Measurements from ENCODE around the gene UGT3A1.
"Not testable (repeated sequence)": the region's sequence is repeated elsewhere in the genome, so short reads cannot be mapped to it uniquely, and the experiment has no call there.

Gene UGT3A1, protein sequence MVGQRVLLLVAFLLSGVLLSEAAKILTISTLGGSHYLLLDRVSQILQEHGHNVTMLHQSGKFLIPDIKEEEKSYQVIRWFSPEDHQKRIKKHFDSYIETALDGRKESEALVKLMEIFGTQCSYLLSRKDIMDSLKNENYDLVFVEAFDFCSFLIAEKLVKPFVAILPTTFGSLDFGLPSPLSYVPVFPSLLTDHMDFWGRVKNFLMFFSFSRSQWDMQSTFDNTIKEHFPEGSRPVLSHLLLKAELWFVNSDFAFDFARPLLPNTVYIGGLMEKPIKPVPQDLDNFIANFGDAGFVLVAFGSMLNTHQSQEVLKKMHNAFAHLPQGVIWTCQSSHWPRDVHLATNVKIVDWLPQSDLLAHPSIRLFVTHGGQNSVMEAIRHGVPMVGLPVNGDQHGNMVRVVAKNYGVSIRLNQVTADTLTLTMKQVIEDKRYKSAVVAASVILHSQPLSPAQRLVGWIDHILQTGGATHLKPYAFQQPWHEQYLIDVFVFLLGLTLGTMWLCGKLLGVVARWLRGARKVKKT

DNA sequence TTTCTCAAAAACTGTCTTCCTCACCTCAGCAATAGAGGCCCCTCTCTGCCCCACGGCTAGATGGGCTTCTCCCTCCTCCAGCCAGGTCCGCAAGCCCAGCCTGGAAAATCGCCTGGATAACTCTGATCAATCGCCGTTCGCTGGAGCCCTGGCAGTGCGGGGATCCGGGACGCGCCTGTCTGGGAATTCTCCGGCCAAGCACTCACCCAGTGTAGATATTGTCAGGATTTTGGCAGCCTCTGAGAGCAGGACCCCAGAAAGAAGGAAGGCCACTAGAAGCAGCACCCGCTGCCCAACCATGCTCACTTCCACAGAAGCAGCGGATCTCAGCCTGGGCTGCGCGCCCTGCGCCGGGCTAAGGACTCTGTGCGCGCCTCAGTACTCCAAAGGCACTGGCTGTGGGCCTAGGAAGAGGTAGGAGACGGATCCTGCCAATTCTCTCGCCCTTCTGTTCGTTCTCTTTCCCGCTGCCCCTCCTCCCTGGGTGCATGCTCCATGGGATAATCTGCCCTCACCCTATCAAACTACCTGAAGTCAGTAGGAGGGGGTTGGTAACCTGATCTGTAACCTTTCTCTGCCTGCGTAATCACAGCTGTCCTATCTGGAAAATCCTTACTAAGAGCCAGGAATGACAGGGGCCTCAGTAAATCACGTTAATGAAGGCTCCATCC is at the start of gene UGT3A1:
Gene UGT3A1 (minus strand): TSS at position 450 of the 671 bp plus-strand sequence. CDS start 150 bp downstream, at position 300.
- no peak for DNase-seq

DNA sequence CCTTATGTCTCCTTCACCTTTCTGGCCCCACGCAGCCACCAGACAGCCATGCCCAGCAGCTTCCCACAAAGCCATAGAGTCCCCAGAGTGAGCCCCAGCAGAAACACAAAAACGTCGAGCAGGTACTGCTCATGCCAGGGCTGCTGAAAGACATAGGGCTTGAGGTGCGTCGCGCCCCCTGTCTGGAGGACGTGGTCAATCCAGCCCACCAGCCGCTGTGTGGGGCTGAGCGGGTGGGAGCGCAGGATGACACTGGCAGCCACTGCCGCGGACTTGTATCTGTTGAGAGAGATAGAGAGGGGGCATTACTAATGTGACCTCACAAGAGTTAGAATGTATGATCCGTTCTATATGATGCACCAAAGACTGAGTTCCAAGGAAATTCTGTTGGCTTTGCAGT is 44.5 kb upstream of the UGT3A1 start:
- DNase-seq = no peak

DNA sequence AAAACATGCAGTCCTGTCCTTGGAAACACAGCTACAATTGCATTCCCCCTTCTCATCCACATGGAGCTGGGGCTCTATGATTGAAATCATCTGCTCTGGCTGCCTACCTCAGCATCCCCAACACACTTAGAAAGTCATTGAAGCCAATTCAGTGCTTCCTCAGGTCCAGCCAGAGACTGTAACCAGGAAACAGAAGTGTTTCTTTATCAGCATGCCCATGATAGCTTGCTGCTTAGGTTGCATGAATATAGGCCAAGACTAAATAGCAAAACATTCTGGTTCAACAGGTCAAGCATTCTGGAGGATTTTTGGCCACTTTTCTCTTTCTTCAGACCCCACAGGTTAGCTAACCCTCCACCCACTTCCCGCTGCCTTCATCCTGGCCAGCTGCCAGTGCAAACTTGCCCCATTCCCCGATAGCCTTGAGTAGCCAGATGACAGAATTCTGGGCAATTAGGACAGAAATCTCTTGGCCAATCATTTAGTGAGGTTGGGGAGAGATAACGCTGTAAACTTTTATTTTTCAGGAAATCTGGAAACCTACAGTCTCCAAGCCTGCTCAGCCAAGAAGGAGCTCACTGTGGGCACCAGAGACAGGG is 43.4 kb upstream of the UGT3A1 start:
- not testable (repeated sequence) for DNase-seq

DNA sequence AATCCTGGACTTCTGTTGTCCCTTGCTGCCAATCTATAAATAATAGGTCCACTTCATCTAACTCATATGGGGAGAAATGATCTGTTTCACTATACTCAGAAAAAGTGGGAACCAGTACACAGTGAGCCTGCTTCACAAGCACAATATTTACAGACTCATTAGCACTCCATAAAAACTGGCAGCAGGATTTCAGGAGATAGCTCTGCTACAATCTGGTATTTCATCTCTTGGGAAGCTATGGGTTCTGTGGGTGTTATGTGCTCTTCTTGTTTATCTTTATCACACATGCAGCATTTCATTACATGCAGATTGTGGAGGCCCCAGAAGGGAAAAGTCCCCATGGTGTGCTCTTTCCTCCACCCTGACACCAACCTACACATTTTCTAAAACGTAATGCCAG is 42.3 kb upstream of the UGT3A1 start:
- no peak for DNase-seq

DNA sequence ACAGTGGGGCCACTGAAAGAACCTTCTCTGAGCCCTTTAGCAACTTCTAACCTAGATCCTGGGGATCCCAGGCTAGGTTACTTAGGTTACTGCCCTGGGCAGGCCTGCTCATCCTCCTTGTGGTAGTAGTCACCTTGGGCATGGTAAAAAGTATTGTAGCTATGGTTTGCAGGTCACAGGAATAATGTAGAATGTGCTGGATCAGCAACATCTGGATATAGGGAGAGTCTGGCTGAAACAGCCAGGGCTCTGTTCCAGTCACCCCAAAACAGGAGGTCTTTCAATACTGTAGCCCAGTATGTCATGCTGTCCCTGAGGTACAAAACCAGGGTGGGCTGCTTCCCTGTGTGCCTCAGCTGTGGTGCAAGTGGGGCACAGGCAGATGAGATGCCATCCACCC is 41.9 kb upstream of the UGT3A1 start:
- DNase-seq = no peak

DNA sequence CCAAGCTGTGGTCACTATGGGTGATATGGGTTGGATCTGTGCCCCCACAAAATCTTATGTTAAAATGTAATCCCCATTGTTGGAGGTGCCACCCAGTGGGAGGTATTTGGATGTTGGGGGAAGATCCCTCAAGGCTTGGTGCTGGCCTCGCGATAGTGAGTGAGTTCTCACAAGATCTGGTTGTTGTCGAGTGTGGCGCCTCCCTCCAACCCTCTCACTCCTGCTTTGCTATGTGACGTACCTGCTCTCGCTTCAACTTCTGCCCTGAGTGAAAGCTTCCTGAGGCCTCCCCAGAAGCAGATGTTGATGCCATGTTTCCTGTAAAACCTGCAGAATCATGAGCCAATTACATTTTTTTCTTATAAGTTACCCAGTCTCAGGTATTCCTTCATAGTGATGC is 40.0 kb upstream of the UGT3A1 start:
- DNase-seq = no peak

DNA sequence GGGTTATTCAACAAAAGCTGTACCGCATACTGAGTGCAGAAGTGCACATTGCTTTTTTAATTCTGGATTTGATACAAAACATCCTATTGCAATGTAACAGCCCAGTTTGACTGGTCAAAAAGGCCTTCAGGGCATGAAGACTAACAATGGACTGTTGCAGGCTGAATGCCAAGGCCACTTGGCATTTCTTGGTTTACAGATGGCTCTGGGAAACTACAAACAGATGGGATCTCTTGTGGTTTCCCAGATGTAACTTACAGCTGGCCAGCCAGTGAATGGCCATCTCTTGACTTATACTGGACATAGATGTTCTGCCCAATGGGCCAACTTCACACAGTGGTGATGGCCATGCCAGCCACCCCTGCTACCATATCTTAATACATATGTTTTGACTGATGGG is 38.7 kb upstream of the UGT3A1 start:
- no peak for DNase-seq

DNA sequence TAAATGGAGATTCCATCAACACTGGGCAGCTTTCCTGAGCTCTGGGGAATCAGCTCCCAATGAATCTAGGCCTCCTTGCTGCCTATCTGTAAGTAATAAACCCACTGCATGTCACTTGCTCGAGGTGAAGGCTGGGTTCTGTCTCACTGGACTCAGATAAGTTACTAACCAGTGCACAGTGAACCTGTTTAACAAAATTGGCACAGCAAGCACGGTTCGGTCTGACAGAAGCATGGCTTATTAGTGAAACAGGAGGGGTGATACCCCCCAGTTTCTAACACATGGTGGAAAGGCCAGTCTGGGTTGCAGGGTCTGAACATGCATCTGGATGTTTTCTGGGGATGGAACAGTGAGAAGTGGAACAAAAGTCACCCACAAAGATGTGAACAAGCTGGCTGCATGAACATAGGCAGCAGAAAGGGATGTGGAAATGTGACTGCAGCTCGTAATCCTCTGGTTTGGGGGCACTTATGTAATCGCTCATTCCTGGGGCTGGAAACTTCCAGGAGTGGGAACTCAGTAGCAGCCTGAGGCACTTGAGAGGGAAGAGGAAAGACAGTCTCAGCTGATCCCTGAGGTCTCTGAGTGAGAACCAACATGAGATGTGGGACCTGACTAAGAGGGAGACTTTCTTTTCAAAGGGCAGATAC is 37.8 kb upstream of the UGT3A1 start:
- DNase-seq = no peak

DNA sequence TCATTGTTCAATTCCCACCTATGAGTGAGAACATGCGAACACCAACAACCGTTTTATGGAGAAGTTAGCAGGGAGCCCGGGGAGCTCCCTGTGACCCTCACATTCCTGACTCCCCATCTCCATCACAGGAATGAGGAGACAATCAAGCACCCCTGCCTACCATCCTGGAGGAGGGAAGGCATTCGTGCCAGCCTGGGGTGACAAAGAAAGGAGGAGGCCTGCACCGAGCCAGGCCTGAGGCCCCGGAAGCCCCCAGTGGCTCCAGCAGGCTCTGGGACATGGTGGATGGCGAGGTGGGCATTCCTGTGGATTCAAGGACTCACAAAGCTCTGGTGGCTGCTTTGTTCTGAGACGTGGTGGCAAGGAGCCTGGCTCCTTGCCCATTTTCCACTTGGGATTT is 36.5 kb upstream of the UGT3A1 start:
- no peak for DNase-seq

DNA sequence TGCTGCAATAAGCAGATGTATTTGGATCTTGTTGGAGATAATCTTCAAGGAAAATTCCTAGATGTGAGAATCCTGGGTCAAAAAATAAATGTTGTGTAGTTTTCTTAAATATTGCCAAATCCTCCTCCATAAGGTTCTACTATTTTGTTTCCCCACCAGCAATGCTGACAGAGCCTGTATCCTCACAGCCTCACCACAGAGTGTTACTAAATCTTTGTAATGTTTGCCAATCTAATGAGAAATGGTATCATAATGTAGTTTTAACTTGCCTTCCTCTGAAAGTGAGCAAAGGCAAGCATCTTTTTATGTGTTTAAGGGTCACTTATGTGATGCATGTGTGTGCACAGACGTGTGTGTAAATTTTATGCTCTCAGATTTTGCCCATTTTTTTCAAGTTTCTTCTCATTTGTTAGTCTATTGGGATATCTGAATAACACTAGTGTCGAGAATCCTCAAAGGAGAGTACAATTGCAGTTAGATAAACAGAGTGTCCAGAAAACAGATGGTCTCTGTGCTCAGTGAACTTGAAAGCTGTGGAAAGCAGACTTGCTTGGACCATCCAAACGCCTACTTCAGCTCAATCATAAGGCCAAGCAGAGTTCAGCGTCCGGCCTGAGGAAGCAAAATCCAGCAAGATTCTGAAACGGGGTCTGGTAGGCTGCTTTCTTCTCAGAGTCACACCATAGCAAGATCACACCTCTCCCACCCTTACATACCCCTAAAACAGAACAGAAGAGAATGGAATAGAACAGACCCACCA is 35.7 kb upstream of the UGT3A1 start:
- no peak for DNase-seq

DNA sequence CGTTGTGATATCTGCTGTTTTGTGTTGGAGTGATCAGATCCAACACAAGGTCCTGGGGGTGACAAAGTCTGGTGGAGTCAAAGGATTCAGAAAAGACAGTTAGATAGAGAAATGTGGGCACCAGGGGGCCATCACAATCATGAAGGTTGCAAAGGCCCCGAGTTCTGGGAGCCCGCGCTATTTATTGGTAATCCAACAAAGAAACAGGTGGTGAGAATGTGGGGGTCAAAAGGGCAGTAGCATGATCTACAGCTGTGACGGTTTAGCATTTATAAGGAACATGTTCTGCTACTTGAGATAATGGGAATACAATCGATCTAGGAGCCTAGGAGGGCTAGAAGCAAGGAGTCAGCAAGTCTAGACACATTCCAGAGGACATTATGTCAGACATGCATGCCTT is 31.1 kb upstream of the UGT3A1 start:
- DNase-seq = not testable (repeated sequence)

DNA sequence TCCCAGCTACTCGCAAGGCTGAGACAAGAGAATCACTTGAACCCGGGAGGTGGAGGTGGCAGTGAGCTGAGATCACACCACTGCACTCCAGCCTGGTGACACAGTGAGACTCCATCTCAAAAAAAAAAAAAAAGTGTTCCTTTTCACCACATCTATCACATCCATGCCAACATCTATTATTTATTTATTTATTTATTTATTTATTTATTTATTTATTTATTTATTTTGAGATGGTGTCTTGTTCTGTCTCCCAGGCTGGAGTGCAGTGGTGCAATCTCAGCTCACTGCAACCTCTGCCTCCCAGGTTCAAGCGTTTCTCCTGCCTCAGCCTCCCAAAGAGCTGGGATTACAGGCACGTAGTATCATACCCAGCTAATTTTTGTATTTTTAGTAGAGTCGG is 28.4 kb upstream of the UGT3A1 start:
- DNase-seq = not testable (repeated sequence)

DNA sequence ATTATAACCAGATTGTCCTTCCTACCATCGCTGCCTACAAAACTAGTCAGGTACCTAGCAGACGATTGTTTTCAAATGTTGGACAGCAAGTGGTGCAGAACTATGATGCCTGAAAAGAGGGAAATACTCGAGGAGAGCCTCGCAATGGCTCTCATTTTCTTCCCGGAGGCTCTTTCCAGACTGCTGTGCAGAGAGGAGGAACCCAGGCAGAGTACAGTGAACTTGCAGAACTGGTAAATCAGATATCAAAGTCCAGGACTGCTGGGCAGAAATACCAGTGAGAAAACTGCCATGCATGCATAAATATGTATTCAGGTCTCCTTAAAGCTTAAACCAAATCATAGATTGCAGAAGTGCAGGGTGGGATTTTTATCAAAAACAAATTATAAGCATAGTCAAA is 26.4 kb upstream of the UGT3A1 start:
- DNase-seq = no peak

DNA sequence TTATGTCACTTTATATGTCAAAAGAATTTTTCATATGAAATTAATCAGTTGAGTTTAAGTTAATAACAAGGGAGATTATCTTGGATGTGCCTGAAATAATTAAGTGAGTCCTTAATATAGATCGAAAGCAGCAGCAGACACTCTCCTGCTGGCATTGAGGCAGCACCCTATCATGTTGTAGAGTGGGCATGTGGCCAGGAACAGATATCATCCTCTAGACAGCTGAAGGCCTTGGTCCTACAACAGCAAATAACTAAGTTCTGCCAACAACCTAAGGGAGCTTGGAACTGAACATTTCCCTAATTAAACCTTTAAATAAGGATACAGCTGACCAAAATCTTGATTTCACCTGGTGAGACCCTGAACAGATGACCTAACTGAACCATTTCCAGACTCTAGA is 25.8 kb upstream of the UGT3A1 start:
- DNase-seq = no peak

DNA sequence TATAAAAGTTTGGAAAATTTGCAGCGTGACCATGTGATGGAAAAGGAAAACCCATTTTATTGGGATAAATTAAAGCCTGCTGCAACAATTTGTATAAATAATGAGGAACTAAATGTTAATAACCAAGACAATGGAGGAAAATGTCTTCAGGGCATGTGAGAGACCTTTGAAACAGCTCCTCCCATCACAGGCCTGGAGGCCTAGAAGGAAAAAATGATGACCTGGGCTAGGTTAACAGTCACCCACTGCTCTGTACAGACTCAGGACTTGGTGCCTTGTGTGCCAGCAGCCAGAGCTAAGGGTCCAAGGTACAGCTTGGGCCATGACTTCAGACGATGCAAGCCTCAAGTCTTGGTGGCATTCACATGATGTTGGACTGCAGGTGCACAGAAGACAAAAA is 22.0 kb upstream of the UGT3A1 start:
- DNase-seq = no peak

DNA sequence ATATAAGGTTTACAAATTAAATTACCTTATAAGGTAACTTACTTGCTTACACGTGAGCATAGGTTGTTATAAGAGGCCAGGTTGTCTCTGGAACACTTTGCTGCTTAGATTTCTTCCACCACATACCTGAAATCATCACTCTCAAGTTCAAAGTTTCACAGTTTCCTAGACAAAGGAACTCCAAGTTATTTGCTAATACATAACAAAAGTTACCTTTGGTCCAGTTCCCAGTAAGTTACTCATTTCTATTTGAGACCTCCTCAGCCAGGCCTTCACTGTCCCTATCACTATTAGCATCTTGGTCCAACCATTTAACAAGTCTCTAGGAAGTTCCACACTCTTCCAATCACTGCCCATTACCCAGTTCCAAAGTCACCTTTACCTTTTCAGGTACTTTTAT is 18.5 kb upstream of the UGT3A1 start:
- DNase-seq = no peak

DNA sequence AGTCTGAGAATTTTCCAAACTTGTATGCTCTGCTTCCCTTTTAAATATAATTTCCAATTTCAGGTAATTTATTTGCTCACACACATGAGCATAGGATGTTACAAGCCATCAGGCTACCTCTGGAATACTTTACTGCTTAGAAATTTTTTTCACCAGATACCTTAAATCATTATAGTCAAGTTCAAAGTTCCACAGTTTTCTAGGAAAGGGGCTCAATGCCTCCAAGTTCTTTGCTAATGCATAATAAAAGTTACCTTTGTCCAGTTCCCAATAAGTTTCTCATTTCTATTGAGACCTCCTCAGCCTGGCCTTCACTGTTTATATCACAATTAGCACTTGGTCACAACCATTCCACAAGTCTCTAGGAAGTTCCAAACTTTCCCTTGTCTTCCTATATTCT is 16.2 kb upstream of the UGT3A1 start:
- no peak for DNase-seq

DNA sequence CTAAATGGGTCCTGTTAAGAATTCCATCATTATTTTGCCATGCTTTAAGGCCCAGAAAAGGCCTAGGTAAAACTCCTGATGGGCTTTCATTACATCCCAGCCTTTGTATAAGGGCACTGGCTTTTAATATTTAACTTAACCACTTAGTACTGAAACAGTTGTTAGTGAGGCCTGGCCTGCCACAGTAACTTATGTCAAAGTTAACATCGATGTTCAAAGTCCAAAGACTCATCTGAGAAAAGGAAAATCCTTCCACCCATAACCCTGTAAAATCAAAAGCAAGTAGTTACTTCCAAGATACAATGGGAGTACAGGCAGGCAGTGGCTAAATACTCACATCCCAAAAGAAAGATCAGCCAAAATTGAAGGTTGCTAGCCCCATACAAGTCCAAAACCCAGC is 15.0 kb upstream of the UGT3A1 start:
- no peak for DNase-seq

DNA sequence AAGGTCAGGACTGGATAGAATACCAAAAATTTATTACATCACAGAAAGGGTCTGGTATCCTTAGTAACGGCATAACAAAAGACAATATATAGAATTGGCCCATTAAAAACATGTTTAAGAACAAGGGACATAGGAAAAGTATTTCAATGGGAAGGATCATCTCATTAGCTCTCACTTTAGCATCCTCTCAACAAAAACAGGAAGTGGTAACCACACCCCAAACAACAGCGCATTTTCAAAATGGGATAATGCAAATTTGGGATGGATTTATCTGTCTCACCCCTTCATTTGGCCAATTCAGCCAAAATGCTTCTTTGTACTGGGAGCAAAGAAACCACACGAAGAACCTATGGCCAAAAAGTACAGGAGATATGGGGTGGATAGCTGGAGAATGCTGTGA is 9.8 kb upstream of the UGT3A1 start:
- DNase-seq = no peak

DNA sequence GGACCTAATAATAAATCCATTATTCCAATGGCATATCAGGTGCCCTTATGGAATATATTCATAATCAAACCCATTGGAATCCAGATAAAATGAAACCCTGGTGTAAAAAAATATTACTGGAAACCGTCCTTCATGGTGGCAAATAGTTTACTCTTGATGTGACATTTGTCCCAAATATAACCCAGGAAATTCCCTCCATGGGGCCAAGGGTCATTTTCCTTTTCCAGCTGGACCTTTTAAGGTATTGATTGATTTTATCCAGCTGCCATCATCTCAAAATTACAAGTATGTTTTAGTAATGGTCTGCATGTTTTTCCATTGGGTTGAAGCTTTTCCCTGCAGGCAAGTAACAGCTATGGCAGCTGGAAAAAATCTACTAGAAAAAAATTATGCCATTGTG is 8.4 kb upstream of the UGT3A1 start:
- DNase-seq = no peak

DNA sequence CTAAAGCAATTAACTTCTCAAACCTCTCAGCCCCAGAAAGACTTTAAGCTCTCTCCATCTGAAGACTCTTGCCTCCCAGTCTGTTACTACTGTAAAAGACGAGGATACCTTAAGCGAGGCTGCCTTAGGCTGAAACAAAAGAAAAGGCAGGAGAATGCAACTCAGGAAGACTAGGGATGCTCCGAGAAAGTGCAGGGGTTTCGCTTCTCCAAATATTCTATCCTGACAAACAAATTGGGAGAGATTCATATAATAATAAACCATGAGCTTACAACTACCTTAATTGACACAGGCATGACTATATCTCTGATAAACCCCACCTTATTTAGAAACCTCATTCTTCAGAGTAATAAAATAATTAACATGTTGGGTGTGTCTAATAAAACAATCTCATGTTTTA is 4.9 kb upstream of the UGT3A1 start:
- no peak for DNase-seq

DNA sequence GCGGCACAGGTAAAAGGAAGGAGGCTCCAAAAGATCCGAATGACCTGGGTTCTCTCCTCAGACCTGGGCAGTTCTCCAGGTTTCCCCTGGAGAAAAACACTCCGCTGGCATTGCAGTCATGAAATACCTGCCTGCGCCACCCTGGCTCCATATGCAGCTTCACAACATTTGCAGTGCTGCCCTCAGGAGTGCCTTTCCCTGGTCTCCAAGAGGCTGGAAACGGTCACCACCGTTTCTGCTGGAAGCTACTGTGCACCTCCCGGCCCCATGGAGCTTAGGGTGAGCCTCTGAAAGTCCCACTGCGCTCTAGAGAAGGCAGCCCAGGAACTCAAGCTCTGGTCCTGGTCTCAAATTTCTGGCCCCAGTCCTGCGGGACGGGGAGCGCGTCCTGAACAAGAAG is 670 bp downstream of the UGT3A1 start:
- DNase-seq = no peak

DNA sequence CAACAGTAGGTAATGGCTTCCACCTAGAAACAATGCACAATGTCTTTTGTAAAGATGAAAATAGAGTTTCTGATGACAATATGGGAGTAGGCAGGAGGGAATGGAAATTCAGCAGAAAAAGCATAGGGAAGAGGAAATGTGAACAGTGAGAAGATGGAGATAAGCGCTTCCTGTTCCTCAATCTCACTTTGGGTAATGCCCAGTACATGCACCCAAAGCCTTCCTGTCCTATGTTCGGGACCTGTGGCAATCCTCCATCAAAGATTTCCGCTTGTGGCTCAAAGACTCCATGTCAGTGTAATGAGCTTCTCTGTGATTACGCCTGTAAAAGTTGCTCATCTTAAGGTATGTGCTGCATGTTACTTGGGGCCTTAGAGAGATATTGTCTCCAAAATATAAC is 2.7 kb downstream of the UGT3A1 start:
- DNase-seq = no peak

Data from stimulated activated CD4-positive, alpha-beta T cell treated with anti-CD3 and anti-CD28 coated beads, Interleukin-4, amount 100 ng/mL, for 24 hours (primary cell).